NCI-H2029 treated with DMSO at 0.1 percent for 48 hours (cell line): ENCODE measurements around the gene EDAR.
A peak's percentile ranks its signal among the peaks of the same experiment; 100 is the strongest.

Experiments used
- DNase-seq: peaks from one replicate; lab custom pipeline; 2025; lab: John Stamatoyannopoulos, UW

Gene EDAR

DNA sequence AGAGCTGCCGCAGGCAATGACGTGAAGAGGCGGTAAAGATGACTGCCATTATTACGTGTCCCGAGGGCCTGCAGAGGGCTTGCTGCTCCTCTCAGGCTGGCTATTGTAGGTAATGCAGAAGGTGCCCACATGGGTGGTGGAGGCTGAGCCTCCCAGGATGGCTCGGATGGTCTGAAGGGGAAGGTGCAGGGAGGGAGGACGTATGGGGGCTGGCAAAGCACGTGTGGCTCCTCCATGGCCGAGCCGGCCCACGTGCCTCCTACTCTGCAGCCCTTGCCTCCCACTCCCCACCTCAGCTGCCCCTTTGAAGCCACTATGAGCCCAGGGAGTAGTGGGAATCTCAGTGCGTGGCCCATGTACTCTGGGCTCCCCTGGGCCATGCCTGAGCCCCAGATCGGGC, 48.9 kb downstream of the EDAR start:
- DNase-seq, result no peak

DNA sequence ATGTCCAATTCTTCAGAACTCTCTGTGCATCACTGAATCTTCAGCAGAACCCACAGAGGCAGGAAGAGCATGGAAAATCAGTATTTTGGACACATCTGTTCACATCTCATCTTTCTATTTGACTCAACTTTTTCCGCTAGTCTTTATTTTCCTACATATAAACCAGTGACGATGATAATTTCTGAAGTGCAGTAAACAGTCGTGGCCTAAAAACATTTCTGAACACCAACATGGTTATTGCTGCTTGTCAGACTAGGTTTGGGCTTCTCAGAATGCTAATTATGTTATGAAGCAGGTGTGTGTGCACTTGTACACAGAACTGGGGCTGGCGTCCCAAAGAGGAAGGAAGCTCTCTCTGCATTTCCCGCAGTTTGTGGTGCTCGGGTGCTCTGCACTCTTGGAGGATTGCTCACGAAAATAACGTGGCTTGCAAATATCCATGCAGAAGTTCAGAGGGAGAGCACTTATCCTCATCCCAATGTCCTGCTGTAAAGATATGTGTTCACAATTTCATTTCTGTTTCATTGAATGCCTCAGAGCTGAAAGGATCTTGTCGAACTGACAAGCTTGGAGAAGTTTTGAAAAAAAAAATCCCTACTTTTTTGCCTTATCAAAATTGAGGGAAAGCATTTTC, 50.8 kb downstream of the EDAR start:
- DNase-seq, result no peak

DNA sequence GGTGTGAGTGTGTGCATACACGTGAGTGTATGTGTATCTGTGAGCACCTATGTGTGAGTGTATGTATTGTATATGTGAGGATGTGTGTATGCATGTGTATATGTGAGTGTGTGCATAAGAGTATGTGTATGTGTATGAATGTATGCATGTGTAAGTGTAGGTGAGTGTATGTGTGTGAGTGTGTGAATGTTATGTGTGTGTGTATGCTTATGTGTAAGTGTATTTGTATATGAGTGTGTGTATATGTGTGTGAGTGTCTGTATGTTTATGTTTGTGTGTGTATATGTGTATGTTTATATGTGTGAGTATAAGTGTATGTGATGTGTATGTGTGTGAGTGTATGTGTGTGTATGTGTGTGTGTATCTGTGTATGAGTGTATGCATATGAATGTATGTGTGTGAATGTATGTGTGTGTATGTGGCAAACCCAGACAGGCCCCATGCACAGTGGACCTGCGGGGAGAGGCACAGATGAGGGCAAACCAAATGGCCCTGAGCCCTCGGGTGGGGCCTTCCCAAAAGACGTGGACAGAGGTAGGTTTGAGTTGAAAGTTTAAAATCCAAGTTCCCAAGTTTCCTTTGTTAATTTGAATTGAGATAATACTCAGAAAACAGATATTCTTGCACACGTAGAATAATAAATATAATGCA, 51.5 kb downstream of the EDAR start:
- no peak for DNase-seq

DNA sequence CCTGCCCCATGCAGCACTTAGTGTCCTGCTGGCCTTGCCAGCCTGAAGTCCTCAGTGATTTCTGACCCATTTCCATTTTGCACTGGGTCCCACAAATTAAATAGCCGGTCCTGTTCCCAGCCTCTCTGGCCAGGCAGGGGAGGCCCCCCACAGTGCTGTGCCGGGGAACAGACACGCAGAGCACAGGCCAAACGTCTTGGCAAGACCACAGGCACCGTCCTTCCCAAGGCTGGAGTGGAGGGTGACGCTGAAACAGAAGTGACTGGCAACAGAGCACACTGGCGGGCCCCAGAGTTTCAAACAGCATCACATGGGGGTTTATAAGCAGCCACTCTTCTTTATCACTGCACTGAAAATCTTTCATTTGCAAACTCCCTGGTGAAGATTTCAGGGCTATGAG, 52.2 kb downstream of the EDAR start:
- no peak for DNase-seq

DNA sequence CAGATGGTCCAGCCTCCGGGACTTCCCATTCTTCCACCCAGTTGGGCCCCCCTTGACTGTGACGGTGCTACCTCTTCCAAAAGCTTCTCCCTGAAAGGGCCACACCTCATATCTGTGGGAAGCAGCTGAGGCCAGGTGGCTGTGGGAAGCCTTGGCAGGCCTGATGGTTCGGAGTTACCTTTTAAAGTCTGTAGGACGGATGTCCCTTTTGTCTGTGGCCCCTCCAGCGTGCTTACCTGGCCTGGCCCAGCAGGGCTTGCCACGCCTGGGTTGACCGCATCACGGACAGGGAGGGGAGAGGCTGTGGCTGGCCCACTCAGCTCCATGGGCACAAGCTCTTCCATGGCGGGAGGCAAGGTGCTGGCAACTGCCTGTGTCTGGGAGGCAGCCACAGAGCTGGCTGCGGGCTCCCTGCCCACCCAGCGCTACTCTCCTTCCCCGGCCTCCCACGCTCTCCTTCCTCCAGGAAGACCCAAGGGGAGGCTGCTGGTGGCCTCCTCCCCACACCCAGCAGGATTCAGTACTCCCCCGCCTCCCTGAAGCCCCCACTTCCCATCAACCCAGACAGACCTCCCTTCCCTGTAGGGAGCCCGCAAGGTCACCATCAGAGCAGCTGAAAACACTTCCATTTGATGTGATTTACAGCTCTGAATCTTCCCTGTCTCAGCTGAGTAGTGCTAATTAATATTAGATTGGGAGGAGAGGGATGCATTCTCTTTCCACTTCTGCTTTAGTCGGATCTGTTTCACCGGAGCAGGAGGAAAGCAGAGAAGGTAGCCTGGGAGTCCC, 52.8 kb downstream of the EDAR start:
- DNase-seq, result no peak

DNA sequence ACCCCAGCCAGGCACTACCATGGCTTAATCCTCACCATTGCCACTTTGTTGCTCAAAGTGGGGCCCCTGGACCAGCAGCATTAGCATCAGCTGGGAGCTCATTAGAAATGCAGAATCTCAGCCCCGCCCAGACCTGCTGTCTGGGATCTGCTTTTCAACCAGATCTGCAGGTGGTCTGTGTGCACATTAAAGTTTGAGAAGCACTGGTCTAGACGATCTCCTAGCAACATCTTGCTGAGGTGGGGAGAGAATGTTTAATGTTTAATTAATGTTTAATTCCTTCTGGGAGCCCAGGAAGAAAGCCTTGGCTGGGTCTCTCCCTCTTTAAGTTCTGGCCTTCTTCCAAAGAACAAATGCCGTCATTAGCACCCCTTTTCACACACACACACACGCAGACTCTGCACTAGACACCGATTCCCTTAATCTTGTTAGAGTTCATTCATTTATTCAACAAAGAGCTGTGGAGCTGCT, 53.7 kb downstream of the EDAR start:
- DNase-seq, result no peak

DNA sequence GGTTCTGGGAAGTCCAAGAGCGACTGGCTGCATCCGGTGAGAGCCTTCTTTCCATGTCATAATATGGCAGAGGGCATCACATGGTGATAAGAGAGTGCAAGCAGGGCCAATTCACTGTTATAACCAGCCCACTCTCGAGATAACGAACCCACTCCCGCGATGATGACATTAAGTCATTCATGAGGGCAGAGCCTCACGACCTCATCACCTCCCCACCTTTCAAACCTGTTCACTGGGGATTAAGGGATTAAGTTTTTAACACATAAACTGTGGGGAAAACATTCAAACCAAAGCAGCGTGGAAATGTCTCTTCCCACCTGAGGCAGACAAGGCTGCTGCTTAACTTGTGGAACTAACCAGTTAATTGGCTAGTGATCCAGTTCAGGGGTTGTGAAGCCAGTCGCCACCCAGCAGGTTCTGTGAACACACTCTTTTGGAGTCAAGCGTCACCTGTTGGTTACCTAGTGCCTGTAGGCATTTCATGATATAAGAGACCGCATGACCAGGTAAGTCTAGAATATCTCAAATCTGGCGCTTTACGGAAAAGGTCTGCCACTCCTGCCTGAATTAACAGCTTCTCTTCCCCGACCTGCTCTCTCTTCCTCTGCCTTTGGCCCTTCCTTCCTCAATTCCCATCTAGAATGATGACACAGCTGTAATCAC, 54.3 kb downstream of the EDAR start:
- DNase-seq, result no peak

DNA sequence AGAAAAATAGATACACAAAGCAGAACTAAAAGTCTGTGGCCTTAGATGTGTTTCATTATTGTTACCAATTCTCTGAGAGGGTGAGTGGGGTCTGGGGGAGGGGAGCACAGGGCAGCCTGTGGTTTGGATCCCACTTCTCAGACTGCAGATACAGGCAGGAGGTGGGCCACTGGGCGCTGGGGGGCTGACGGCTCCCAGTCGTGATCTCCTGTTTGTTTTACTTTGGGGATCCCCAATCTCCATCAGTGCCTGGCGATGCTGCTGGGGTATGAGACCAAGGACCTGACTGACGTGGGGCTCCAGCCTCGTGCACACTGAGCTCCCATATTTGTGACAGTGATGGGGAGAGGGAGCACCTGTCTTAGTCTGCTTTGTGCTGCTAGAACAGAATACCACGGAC, 54.9 kb downstream of the EDAR start:
- DNase-seq, result no peak

DNA sequence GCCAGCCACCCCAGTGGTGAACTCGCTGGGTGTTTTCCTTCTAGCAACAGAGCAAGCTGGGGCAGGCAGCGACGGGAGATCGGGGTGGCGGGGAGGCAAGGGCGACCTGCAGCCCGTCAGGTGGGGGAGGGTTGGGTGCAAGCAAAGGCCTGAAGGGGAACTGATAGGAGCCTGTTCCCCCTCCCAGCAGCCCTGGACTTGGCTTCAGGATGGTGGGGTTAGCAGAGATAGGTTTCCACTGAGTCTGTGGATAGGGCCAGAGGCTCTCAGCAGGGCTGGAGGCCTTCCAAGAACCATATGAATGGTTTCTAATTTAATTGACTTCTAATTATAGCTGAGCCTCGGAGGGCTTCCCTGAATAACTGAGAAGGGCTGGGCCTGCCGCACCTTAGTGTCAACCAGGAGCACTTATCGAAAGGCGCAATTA, 55.3 kb downstream of the EDAR start:
- no peak for DNase-seq

DNA sequence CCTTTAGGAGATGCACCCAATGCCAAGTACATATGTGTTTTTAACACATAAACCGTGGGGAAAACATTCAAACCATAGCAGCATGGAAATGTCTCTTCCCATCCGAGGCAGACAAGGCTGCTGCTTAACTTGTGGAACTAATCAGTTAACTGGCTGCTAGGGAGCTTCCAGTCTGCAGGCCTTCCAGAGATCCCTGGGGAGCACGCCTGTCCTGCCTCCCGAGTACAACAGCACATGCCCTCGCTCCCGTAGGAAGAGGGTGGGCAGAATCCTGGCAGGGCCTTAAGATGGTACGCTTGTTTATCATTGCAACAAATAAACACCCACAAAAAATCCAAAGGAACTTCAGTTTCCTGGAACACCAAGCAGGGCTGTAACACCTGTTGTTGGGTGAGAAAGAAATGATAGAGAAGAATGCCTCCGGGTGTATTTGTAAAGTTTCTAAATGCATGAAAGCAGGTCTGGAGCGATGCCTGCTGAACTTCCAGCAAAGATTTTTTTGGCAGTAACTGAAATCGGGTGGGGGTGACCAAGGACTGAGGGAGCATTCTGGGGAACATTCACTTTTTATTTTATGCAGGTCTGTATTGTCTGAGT, 56.2 kb downstream of the EDAR start:
- DNase-seq, result no peak

DNA sequence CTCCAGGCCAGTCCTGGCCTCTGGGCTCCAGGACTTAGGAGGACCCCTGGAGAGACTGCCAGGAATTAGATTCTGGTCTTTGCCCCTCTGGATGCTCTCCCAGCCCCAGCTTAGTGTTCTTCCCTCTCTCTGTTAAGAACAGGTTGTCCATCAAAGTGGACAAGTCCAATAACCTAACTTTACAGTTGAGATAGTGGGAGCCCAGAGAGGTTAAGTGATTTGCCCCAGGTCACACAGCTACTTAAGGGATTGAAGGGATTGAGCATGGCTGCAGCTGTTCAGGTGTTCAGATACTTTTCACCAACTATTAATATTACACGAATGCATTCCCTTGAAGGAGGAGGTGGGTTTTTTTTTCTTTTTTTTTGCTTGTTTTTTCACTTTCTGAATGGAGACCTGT, 57.6 kb downstream of the EDAR start:
- no peak for DNase-seq

DNA sequence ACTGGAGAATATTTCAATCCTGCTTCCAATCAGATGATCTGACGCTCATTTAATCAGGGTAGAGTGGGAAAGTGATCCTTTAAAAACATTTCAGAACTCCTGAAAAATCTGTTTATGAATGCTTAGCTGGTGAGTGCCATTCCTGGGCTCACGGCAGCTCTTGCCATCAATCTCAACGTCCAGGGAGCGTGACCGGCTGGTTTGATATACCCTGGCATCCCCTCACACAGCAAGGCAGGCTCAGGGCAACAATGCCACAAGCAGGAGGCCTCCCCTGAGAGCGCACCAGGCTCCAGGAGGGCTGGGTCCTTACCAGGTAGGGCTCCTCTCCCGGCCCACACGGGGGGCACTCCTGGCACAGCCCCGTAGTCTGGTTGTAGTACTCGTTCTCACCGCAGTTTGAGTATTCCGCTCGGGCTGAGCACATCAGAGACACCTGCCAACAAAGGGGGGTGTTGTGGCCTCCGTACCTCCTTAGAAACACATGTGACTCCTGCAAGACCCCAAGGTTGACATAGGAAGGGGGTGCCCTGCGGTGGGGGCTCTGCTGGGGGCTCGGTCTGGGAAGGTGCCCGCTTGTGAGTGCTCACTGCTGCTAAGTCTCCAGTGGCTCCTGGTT, 59.1 kb downstream of the EDAR start:
- DNase-seq, result no peak

DNA sequence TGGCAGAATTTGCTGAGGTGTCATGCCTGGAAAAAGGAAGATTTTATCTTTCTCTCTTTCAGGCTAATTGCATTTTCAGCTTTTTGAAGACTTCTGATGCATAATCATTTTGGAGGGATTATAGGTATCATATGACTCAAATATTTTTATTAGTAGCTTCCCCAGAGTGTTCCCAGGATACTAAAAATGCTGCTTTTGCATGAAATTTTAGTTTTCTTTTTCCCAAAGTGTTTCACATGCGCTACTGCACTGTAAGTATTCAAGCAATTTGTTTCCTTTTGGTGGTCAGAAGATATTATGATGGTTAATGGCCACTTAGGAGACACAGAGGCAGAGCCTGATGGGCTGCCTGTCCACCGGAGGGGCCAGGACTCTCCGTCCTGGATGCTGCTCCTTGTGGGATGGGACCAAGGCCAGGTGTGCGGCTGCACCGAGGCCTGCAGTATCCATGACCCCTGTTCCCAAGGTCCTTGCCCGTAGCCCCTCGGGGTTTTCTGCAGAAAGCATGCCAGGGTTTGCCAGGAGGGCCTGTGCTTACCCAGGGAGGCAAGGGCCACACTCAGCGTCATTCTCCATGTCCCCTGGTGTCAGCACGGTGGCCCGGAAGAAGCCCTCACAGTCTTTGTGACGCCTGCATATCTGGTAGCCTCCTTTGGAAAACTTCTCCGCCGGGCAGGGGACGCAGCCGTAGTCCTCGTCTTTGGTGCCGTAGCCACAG, 60.2 kb downstream of the EDAR start:
- DNase-seq, result no peak

DNA sequence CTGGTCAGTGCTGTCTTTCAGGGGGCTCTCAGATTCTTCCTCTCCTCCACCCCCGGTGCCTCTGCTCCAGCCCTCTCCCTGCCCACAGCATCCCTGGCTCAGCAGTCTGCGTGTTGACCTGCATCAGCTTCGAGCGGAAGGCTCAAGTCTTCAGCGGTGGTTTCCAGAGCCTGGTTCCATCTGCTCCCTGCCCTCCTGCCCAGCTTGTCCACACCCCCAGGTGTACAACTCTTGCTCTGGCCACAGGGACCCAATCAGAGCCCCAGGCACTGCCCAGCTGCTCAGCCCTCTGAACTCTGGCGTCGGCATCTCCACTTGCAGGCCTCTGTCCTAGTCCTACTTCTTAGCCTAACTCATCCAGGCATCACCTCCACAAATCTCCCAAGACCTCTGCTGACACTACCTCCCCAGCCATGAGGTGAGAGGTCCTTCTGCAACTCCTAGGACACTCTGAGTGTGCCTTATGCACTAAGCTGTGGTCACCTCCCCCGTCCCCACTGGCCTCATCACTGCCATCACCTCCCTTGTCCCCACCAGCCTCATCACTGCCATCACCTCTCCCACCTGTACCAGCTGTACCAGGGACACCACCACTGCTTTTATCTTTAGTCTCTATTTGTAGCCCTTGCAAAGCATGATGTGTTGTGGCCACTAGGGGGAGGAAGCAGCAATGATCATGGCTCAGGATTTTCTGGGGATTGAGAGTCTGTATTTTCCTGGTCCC, 60.9 kb downstream of the EDAR start:
- DNase-seq, result peak; percentile 35

DNA sequence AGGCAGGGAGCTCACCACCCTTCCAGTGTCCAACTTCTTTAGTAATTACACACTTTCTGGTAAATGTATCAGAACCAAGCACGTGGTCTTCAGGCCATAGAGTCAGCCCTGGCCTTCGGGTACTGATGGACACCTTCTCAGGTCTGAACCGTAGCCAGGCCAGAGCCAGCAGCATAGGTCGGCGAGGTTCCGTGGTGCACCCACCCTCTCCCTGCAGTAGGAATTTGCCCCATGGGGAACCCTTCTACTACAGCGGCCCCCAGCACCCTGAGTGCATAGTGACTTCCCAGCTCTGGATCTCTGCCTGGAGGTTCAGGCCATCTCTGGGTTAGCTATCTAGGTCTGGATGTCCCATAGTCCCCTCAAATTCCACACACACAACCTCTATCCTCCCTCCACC, 61.6 kb downstream of the EDAR start:
- no peak for DNase-seq

DNA sequence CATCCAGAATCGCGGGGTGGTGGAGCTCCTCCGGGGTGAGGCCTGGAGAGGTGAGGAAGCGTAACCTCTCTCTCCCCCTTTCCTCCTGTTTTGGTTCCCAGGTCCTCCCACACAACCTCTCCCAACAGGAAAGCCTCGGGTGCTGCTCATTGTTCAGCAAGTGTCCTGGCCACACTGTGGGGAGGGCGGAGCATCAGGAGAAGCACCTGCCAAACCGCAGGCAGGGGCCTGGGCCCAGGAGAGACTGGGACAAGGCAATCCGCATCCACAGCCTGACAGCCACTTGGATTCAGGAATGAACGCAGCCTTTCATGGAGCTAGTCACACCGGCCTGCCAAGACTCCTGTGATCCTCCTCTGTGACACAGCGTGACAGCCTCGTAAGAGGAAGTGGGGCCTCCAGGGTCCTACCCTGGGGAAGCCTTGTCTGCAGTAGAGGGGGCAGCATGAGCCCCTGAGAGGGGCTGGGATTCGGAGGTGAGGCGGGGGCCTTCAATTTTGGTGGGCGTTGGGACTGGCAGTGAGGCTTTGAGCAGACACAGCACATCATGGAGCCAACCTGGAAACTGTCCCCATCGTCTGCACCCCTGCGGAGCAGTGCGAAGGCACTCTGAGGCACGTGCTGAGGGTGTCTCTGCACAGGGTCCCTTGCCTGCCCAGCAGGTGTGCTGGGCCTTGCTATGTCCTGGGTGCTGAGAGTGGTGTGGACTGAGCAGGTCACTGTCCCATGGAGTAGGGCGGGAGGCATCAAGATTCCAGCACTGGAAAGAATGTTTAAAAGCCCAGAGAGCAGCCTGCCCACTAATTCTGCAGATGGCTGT, 62.2 kb downstream of the EDAR start:
- DNase-seq, result no peak

DNA sequence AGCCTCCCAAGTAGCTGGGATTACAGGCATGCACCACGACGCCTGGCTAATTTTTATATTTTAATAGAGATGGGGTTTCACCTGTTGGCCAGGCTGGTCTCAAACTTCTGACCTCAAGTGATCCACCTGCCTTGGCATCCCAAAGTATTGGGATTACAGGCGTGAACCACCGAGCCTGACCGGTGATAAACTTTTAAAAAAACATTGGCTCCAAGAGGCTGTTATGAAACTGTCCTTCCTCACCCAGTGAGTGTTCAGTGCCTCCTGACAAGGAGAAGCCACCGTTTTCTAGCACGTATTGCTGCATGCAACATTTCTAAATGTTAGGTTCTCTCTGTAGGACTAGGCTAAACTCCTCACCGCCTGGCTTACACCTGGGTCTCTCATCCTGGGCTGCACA, 63.3 kb downstream of the EDAR start:
- DNase-seq, result no peak

DNA sequence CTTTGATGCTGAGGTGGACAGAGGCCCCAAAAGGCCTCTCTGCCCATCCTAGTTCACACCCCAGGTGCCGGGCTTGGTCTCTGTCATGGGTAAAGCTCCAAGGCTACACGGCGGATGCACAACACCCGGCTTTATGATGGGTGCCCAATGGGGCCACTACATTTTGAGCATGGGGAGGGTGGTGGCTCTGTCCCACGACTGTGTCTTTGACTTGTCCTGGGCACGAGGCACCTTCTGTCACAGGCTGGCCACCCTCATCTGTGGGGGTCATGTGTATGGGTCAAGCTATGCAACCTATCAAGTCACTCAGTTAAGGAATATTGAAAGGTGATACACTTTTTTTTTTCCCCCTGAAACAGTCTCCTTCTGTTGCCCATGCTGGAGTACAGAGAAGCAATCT, 63.7 kb downstream of the EDAR start:
- no peak for DNase-seq

DNA sequence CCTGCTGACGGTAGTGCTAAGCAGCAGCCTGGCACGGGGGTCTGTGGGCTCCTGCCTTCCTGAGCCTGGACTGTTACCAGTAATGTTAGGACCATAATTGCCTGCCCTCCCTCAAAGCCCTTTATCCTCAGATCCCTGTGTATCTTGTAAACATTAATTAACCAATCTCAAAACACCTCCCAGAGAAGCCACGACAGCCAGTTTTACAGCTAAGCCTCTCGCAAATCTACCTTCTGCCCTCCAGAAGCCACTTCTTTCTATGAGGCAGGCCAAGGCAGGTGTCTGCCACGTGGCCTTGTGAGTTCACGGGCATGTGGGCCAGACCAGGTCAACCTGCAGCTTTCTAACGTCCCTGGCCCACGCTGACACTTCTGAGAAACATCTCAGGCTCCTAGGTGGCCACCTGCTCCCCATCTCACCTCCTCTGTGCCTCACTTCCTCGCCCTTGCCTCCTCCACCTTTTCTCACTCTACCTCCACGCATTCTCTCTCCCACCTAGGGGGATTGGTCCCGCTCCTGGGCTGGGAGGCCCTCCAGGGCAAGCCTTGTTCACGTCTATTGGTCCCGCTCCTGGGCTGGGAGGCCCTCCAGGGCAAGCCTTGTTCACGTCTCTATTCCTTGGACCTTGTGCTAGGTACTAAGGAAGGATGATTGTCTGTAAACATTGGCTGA, 64.3 kb downstream of the EDAR start:
- DNase-seq, result no peak
